Liver (tissue), 9 donors: Measurements from ENCODE around the gene MYO7A. TPM values are rescaled to one million over a fixed set of nuclear protein-coding genes. Genes with fewer than 3 reads are reported as not detected.

Source experiments
- DNase-seq: peaks from one replicate; pipeline ENCODE4 v3.0.0-alpha.2; 2017; ENCODE audit warnings: low spot score
- H3K27ac ChIP-seq, 2 donors: one replicate each; pipeline ENCODE4 v1.7.0; 2013; ENCODE audit warnings: inconsistent platforms in 2 of 2, low read length in 2 of 2, control low read depth in 1 of 2, low read depth in 1 of 2, mild to moderate bottlenecking in 1 of 2
- H3K27me3 ChIP-seq, 4 donors: one replicate each; pipeline versions ENCODE4 v1.6.1 to v1.7.0; 2013; ENCODE audit warnings: low read length in 3 of 4, inconsistent platforms in 1 of 4, mild to moderate bottlenecking in 1 of 4, moderate library complexity in 1 of 4; ENCODE audit not compliant: control insufficient read depth in 4 of 4, insufficient read depth in 4 of 4
- H3K36me3 ChIP-seq, 4 donors: one replicate each; pipeline versions ENCODE4 v1.6.1 to v1.7.0; 2013; ENCODE audit warnings: low read length in 3 of 4, mild to moderate bottlenecking in 3 of 4, low read depth in 1 of 4, moderate library complexity in 1 of 4; ENCODE audit not compliant: control insufficient read depth in 4 of 4, insufficient read depth in 3 of 4
- H3K4me1 ChIP-seq, 4 donors: one replicate each; pipeline versions ENCODE4 v1.6.1 to v1.7.0; 2013; ENCODE audit warnings: low read length in 3 of 4, mild to moderate bottlenecking in 3 of 4, moderate library complexity in 1 of 4; ENCODE audit not compliant: control insufficient read depth in 4 of 4, insufficient read depth in 4 of 4
- H3K4me3 ChIP-seq, 3 donors: one replicate each; pipeline versions ENCODE4 v1.6.1 to v1.7.0; 2013; ENCODE audit warnings: low read length in 3 of 3, control low read depth in 1 of 3, low read depth in 1 of 3, mild to moderate bottlenecking in 1 of 3
- H3K9ac ChIP-seq, 2 donors: one replicate each; pipeline ENCODE4 v1.7.0; 2013; ENCODE audit warnings: low read length in 2 of 2, mild to moderate bottlenecking in 2 of 2, moderate library complexity in 2 of 2, control low read depth in 1 of 2, low read depth in 1 of 2
- H3K9me3 ChIP-seq, 4 donors: one replicate each; pipeline versions ENCODE4 v1.6.1 to v1.7.0; 2013; ENCODE audit warnings: low read length in 3 of 4; ENCODE audit not compliant: control insufficient read depth in 4 of 4
- CTCF ChIP-seq: fragments of 150-350 bp; IDR thresholded peaks from 2 replicates; pipeline ENCODE4 v1.5.1; 2017; ENCODE audit warnings: improper control_type of control experiment, low read depth, low read length; ENCODE audit not compliant: missing input control
- EGR1 ChIP-seq, 2 donors: IDR thresholded peaks; 2 replicates each; pipeline ENCODE4 v1.6.1; 2016 to 2018; ENCODE audit warnings: antibody characterized with exemption in 2 of 2, low read depth in 2 of 2
- FOXA2 ChIP-seq: IDR thresholded peaks from 2 replicates; pipeline ENCODE4 v1.6.1; 2016; ENCODE audit warnings: antibody characterized with exemption
- HNF4A ChIP-seq, 2 donors: conservative IDR thresholded peaks; 2 replicates each; pipeline ENCODE4 v1.6.1; 2016; ENCODE audit warnings: antibody characterized with exemption in 2 of 2, mild to moderate bottlenecking in 2 of 2
- HNF4G ChIP-seq: IDR thresholded peaks from 2 replicates; pipeline ENCODE4 v1.6.1; 2016; ENCODE audit warnings: antibody characterized with exemption
- JUND ChIP-seq, 2 donors: IDR thresholded peaks; 2 replicates each; pipeline ENCODE4 v1.6.1; 2016; ENCODE audit warnings: antibody characterized with exemption in 2 of 2
- NR2F2 ChIP-seq: IDR thresholded peaks from 2 replicates; pipeline ENCODE4 v1.6.1; 2016; ENCODE audit warnings: antibody characterized with exemption
- RAD21 ChIP-seq, 2 donors: IDR thresholded peaks; 2 replicates each; pipeline ENCODE4 v1.6.1; 2016; ENCODE audit warnings: antibody characterized with exemption in 2 of 2, mild to moderate bottlenecking in 2 of 2
- REST ChIP-seq: IDR thresholded peaks from 2 replicates; pipeline ENCODE4 v1.6.1; 2016; ENCODE audit warnings: antibody characterized with exemption, mild to moderate bottlenecking
- RXRA ChIP-seq, 2 donors: IDR thresholded peaks; 2 replicates each; pipeline ENCODE4 v1.6.1; 2017 to 2018; ENCODE audit warnings: antibody characterized with exemption in 2 of 2, mild to moderate bottlenecking in 1 of 2
- SP1 ChIP-seq: IDR thresholded peaks from 2 replicates; pipeline ENCODE4 v1.6.1; 2018; ENCODE audit warnings: antibody characterized with exemption, mild to moderate bottlenecking
- TAF1 ChIP-seq: conservative IDR thresholded peaks from 2 replicates; pipeline ENCODE4 v1.6.1; 2016; ENCODE audit warnings: antibody characterized with exemption, mild to moderate bottlenecking
- YY1 ChIP-seq: IDR thresholded peaks from 2 replicates; pipeline ENCODE4 v1.6.1; 2016; ENCODE audit warnings: antibody characterized with exemption, mild to moderate bottlenecking
- ZBTB33 ChIP-seq: IDR thresholded peaks from 2 replicates; pipeline ENCODE4 v1.6.1; 2016; ENCODE audit warnings: antibody characterized with exemption
- WGBS: extraction: QIAGEN DNeasy Blood & Tissue Kit; methylation state at CpG from one replicate; pipeline ENCODE4 v1.1.7; 2013; 5-methylcytosine and 5-hydroxymethylcytosine counted together
- polyA plus RNA-seq, 2 donors: library from polyadenylated mRNA; stranded (reverse) in 1 of 2; unstranded in 1 of 2; fragments of 200-250 nt in 1 of 2; fragments of >200 nt in 1 of 2; fragmentation: Nextera tagmentation in 1 of 2; extraction: Ambion mirVana in 1 of 2; gene quantifications; one replicate each; pipeline versions ENCODE4 v1.2.1 to v1.2.3, GENCODE V29; 2013 to 2015
- total RNA-seq, 2 donors: library from RNA; depleted of rRNA; stranded (reverse); fragments of >200 nt; gene quantifications; one replicate each; pipeline ENCODE4 v1.2.3, GENCODE V29; 2014
- TF ChIP-seq, protein P1 (sequence below): IDR thresholded peaks from 2 replicates; pipeline ENCODE4 v1.6.1; 2016; ENCODE audit warnings: antibody characterized with exemption
- donor health status: healthy.
- donor health status: healthy.
- donor health status: healthy.
- donor health status: healthy.
- donor health status: healthy.

MYO7A gene
- total and polyA plus RNA-seq, 4 donors: 7.3 to 33.6 (median 11.3) TPM

DNA sequence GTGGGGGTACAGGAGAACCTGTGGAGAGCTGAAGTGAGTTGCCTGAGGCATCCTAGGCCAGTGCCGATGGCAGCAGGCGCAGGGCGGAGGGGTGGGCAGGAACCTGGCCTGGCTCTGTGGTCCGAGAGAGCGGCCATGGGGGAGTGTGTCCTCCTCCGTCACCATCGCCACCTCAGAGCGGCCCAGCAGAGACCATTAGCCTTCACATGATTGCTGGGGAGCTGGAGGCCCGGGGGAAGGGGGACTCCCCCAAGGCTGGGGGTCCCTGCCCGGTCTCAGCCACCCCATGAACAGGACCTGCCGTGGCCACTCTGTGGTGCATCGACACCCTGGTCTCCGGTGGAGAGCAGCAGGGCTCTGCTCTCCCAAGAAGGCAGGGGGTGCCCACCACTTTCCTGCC, 21.3 kb upstream of the MYO7A start (continued):
- TF ChIP-seq ZBTB33: no peak
- no peak for TF ChIP-seq YY1
- TF ChIP-seq FOXA2: no peak

GRCh38 chr11:77107950-77108349, 20.1 kb upstream of the MYO7A start:
- Histone ChIP-seq H3K27ac (peak overlapping the region in 1 of 2 donors; percentile 50), H3K9me3 (no peaks in the 10 kb centered on the region), H3K4me1 (peaks cover 0 to 49% (median 24%) of the 10 kb centered on the region in 4 donors), H3K27me3 (no peaks in the 10 kb centered on the region), H3K4me3 (no peak overlapping the region), H3K9ac (no peak overlapping the region), H3K36me3 (peaks cover 0 to 6% (median 2%) of the 10 kb centered on the region in 4 donors)
- WGBS: 35% methylated on average over 3 of the region's 3 CpGs
- no peak for DNase-seq
- TF ChIP-seq HNF4G (no peak), NR2F2 (no peak), EGR1 (IDR thresholded peaks at IDR 0.05; ENCODE audit: low read depth in 2 of 2) (no peak), RAD21 (IDR thresholded peaks at IDR 0.05) (no peak), RXRA (IDR thresholded peaks at IDR 0.05) (no peak), TAF1 (no peak), JUND (IDR thresholded peaks at IDR 0.05) (no peak), CTCF (no peak)

- no peak for DNase-seq
- no peak for TF ChIP-seq SP1
- no peak for TF ChIP-seq RXRA (IDR thresholded peaks at IDR 0.05)
- H3K4me1 ChIP-seq: peaks cover 0 to 49% (median 24%) of the 10 kb centered on the region in 4 donors
- H3K4me3 ChIP-seq: no peak overlapping the region
- no peaks in the 10 kb centered on the region for H3K27me3 ChIP-seq
- H3K36me3 ChIP-seq: peaks cover 0 to 4% (median 1%) of the 10 kb centered on the region in 4 donors
- H3K9ac ChIP-seq: no peak overlapping the region
- H3K9me3 ChIP-seq: no peaks in the 10 kb centered on the region
- peak overlapping the region in 1 of 2 donors; percentile 50 for H3K27ac ChIP-seq
- 79% methylated on average over 9 of the region's 9 CpGs for WGBS
These were observed 19.6 kb upstream of the MYO7A start for GRCh38 chr11:77108436-77108835.

- no peak overlapping the region for H3K9ac ChIP-seq
- peak overlapping the region in 1 of 2 donors; percentile 27 for H3K27ac ChIP-seq
- H3K27me3 ChIP-seq: no peaks in the 10 kb centered on the region
- no peaks in the 10 kb centered on the region for H3K9me3 ChIP-seq
- 80% methylated on average over 11 of the region's 11 CpGs for WGBS
- peaks cover 0 to 7% (median 2%) of the 10 kb centered on the region in 4 donors for H3K36me3 ChIP-seq
- no peak for DNase-seq
- H3K4me3 ChIP-seq: no peak overlapping the region
- peaks cover 0 to 46% (median 24%) of the 10 kb centered on the region in 4 donors for H3K4me1 ChIP-seq
- no peak for TF ChIP-seq YY1
- no peak for TF ChIP-seq HNF4A (conservative IDR thresholded peaks at IDR 0.05)
- TF ChIP-seq ZBTB33: no peak
- no peak for TF ChIP-seq TAF1
- no peak for TF ChIP-seq REST
- no peak for TF ChIP-seq RXRA (IDR thresholded peaks at IDR 0.05)
- TF ChIP-seq RAD21 (IDR thresholded peaks at IDR 0.05): no peak
- TF ChIP-seq, protein P1, sequence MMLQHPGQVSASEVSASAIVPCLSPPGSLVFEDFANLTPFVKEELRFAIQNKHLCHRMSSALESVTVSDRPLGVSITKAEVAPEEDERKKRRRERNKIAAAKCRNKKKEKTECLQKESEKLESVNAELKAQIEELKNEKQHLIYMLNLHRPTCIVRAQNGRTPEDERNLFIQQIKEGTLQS: no peak
These were observed 18.6 kb upstream of the MYO7A start for GRCh38 chr11:77109236-77110019.
